ENCODE measurements around the gene KIF24.
A peak's percentile ranks its signal among the peaks of the same experiment; 100 is the strongest.

KIF24 gene

DNA sequence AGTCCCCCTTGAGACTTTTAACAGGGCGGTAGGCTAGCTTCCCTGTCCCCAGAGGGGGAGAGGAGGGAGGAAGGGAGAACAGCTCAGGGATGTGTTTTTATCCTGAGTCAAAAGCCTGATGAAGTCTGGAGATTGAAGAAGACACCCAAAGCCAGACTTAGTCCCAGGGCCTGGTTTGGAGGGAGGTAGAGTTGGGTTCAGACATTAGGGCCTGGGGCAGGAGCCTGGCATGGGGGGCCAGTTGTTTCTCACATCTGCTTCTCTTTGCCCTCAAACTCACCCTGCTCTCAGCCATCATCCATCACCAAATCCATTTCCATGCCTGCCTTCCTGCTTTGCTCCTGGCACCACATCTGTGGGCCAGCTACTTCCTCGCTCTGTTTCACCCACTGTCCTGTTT is 44.7 kb upstream of the KIF24 start:
- Histone ChIP-seq H3K27ac (ENCODE audit: extremely low read depth, low read depth, low read length) (no peak overlapping the region), H3K36me3 (ENCODE audit: control insufficient read depth in 2 of 2, insufficient read depth in 1 of 2, low read length in 2 of 2) (peaks cover 0 to 36% of the 10 kb centered on the region in 2 experiments; a peak in 1 of 3 replicates), H3K4me1 (ENCODE audit: control insufficient read depth, insufficient read depth, low read length) (no peaks in the 10 kb centered on the region; the same call in none of the 2 replicates), H3K4me3 (ENCODE audit: low read depth, low read length) (no peak overlapping the region), H3K9me3 (ENCODE audit: control insufficient read depth, insufficient read depth, low read depth, low read length) (no peaks in the 10 kb centered on the region)
- POLR2A ChIA-PET: interaction anchor here (1.1 kb wide), 1 partner anchor 325 kb away, joined by 3 read pairs; the partner anchor contains the start of gene UBAP2
- CTCF ChIA-PET: interaction anchor here (0.7 to 10.7 kb wide), 6 partner anchors 9 to 300 kb away, joined by 4 to 172 read pairs (median 5); no protein-coding TSS in a partner anchor
- no peak for TF ChIP-seq HOXC10 (CRISPR knock-in tag; IDR thresholded peaks at IDR 0.05)
- TF ChIP-seq ZNF692 (tag by site-specific recombination; IDR thresholded peaks at IDR 0.05): no peak
- no peak for TF ChIP-seq FEZF1 (tag by site-specific recombination; IDR thresholded peaks at IDR 0.05)
- 0 out of 2 replicates have a peak, but pooled peaks have one; percentile 26 for TF ChIP-seq ZNF341 (tag by site-specific recombination; IDR thresholded peaks at IDR 0.05; ENCODE audit: low read depth)

DNA sequence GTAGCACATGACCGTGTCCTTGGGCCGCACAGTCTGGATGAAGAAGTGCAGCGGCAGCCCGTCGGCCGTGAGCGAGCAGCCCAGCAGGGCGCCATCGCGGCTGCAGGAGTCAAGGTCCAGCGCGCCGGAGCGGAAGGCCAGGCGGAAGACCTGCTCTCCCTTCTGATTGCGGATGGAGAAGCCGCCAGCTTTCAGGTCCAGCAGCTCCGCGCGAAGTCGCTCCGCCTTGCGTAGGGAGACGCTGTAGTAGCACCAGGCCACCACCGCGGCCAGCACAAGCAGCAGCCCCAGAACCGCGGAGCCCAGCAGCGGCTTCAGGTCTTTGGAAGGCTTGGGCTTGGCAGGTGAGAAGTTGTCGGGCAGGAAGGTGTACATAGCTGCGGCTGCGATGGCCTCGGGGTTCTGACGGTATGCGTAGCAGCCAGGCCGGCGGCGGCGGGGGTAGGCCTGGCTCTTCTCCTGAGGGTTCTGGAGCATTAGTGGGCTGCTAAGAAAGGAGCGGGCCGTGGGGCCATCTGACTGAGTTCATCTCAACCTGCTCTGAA is 43.5 kb upstream of the KIF24 start:
- Histone ChIP-seq H3K36me3 (ENCODE audit: control insufficient read depth in 2 of 2, insufficient read depth in 1 of 2, low read length in 2 of 2) (peaks cover 0 to 36% of the 10 kb centered on the region in 2 experiments; a peak in 1 of 3 replicates), H3K4me3 (ENCODE audit: low read depth, low read length) (no peak overlapping the region), H3K4me1 (ENCODE audit: control insufficient read depth, insufficient read depth, low read length) (no peaks in the 10 kb centered on the region; the same call in none of the 2 replicates), H3K27ac (ENCODE audit: extremely low read depth, low read depth, low read length) (no peak overlapping the region), H3K9me3 (ENCODE audit: control insufficient read depth, insufficient read depth, low read depth, low read length) (no peaks in the 10 kb centered on the region)
- ChIA-PET POLR2A (no interaction called here), CTCF (interaction anchor here (1.2 to 10.7 kb wide), 4 partner anchors 39 to 298 kb away, joined by 4 to 172 read pairs (median 5); no protein-coding TSS in a partner anchor)
- TF ChIP-seq ZNF449 (tag by site-specific recombination; IDR thresholded peaks at IDR 0.05) (no peak), ZNF404 (tag by site-specific recombination; IDR thresholded peaks at IDR 0.05) (no peak), ZNF558 (tag by site-specific recombination; IDR thresholded peaks at IDR 0.05) (no peak), ZNF112 (tag by site-specific recombination; IDR thresholded peaks at IDR 0.05) (no peak)

DNA sequence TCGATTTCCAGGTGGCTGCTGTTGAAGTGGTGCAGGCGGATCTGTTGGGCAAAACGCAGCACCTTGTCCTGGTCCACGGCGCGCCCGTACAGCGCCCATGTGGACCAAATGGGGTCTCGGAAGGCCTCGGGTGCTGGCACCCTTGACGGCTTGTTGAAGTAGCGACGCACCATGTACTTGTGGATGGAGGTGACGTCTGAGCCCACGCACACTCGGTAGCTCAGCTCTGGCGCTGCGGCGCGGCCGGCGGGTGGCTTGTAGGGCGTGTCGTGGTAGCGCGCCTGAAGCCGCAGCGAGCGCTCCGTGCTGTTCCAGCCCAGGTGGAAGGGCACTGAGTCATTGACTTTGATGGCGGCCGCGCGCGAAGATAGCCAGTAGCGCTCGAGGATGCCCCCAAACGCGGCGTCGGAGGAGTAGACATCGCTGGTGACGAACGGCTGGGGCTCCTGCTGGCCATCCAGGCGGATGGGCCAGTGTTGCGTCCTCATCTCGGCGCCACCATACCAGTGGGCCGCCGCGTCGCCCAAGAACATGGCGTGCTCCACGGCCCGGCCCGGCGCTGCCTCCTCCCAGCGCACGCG is 42.9 kb upstream of the KIF24 start:
- Histone ChIP-seq H3K27ac (ENCODE audit: extremely low read depth, low read depth, low read length) (no peak overlapping the region), H3K4me1 (ENCODE audit: control insufficient read depth, insufficient read depth, low read length) (no peaks in the 10 kb centered on the region; the same call in none of the 2 replicates), H3K36me3 (ENCODE audit: control insufficient read depth in 2 of 2, insufficient read depth in 1 of 2, low read length in 2 of 2) (peaks cover 0 to 36% of the 10 kb centered on the region in 2 experiments; a peak in 1 of 3 replicates), H3K4me3 (ENCODE audit: low read depth, low read length) (no peak overlapping the region), H3K9me3 (ENCODE audit: control insufficient read depth, insufficient read depth, low read depth, low read length) (no peaks in the 10 kb centered on the region)
- CTCF ChIA-PET: interaction anchor here (1.0 to 10.7 kb wide), 2 partner anchors 39 to 175 kb away, joined by 3 to 172 read pairs; no protein-coding TSS in a partner anchor
- POLR2A ChIA-PET: no interaction called here
- TF ChIP-seq ZFP3 (tag by site-specific recombination; IDR thresholded peaks at IDR 0.05; ENCODE audit: low read depth): no peak
- no peak for TF ChIP-seq TRIM28 (IDR thresholded peaks at IDR 0.05; ENCODE audit: borderline replicate concordance, low read length)
- TF ChIP-seq ZNF302 (tag by site-specific recombination; IDR thresholded peaks at IDR 0.05; ENCODE audit: low read depth): no peak
- TF ChIP-seq PRDM1 (tag by site-specific recombination; IDR thresholded peaks at IDR 0.05): no peak
- TF ChIP-seq, protein P1, sequence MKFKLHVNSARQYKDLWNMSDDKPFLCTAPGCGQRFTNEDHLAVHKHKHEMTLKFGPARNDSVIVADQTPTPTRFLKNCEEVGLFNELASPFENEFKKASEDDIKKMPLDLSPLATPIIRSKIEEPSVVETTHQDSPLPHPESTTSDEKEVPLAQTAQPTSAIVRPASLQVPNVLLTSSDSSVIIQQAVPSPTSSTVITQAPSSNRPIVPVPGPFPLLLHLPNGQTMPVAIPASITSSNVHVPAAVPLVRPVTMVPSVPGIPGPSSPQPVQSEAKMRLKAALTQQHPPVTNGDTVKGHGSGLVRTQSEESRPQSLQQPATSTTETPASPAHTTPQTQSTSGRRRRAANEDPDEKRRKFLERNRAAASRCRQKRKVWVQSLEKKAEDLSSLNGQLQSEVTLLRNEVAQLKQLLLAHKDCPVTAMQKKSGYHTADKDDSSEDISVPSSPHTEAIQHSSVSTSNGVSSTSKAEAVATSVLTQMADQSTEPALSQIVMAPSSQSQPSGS (tag by site-specific recombination; IDR thresholded peaks at IDR 0.05; ENCODE audit: low read depth): no peak
- TF ChIP-seq ZFP37 (tag by site-specific recombination; IDR thresholded peaks at IDR 0.05): no peak
- no peak for TF ChIP-seq ZNF521 (tag by site-specific recombination; IDR thresholded peaks at IDR 0.05)
- no peak for TF ChIP-seq ZNF544 (tag by site-specific recombination; IDR thresholded peaks at IDR 0.05)
